ENCODE measurements around the gene DENND1A. TPM values are rescaled to one million over a fixed set of nuclear protein-coding genes. Genes with fewer than 3 reads are reported as not detected.

Gene DENND1A
- total RNA-seq, 1 experiment from 2014 or later, result 29.7 TPM

DNA sequence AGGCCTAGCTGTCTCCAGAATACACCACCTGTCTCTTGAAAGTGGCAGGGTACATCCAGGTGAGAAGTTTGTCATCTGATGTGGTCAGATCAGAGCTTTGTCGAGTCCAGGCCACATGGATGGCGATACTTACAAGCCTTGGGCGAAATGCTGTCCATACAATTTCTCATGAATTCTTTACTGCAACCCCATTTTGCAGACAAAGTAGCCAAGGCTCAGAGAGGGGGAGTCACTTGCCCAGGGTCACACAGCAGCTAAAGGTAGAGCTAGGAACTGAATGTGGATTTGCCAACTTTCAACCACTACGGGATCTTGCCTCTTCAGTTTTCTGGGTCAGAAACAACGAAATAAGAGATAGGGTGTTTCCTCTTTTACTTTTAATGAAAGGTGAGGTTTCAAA lies 538.7 kb downstream of the DENND1A start:
- Histone ChIP-seq H3K36me3 (ENCODE audit: low read depth, low read length) (no peaks in the 10 kb centered on the region), H3K4me1 (ENCODE audit: insufficient read depth, low read length) (no peaks in the 10 kb centered on the region), H3K27ac (ENCODE audit: low read length) (no peak overlapping the region), H3K4me3 (ENCODE audit: low read length) (no peak overlapping the region), H3K9me2 (replicated peaks; ENCODE audit: low read length) (no peaks in the 10 kb centered on the region), H3F3A (ENCODE audit: low read length, unreplicated experiment) (no peaks in the 10 kb centered on the region), H4K20me1 (ENCODE audit: low read length) (no peaks in the 10 kb centered on the region), H3K79me2 (ENCODE audit: low read length) (no peaks in the 10 kb centered on the region), H3K9ac (ENCODE audit: low read length) (no peak overlapping the region), H2AFZ (ENCODE audit: low read length) (no peak overlapping the region), H3K4me2 (ENCODE audit: low read length) (no peak overlapping the region), H3K27me3 (ENCODE audit: low read length) (no peaks in the 10 kb centered on the region), H3K9me3 (ENCODE audit: low read length) (no peaks in the 10 kb centered on the region)
- ATAC-seq (no peak), DNase-seq (no peak)
- ChIA-PET POLR2A (ENCODE audit: unreplicated experiment) (no interaction called here), CTCF (no interaction called here)
- intact Hi-C loops (cut with micrococcal nuclease), result no loop called here
- no TSS peak for BruUV-seq (replicated peaks)
- no peak for TF ChIP-seq EZH2phosphoT487 (IDR thresholded peaks at IDR 0.05; ENCODE audit: borderline replicate concordance, low read length)
- no peak for TF ChIP-seq EZH2 (IDR thresholded peaks at IDR 0.05; ENCODE audit: low read length, unreplicated experiment)
- TF ChIP-seq, protein P1, sequence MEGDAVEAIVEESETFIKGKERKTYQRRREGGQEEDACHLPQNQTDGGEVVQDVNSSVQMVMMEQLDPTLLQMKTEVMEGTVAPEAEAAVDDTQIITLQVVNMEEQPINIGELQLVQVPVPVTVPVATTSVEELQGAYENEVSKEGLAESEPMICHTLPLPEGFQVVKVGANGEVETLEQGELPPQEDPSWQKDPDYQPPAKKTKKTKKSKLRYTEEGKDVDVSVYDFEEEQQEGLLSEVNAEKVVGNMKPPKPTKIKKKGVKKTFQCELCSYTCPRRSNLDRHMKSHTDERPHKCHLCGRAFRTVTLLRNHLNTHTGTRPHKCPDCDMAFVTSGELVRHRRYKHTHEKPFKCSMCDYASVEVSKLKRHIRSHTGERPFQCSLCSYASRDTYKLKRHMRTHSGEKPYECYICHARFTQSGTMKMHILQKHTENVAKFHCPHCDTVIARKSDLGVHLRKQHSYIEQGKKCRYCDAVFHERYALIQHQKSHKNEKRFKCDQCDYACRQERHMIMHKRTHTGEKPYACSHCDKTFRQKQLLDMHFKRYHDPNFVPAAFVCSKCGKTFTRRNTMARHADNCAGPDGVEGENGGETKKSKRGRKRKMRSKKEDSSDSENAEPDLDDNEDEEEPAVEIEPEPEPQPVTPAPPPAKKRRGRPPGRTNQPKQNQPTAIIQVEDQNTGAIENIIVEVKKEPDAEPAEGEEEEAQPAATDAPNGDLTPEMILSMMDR (conservative IDR thresholded peaks at IDR 0.05; ENCODE audit: low read depth, low read length), result no peak

GRCh38 chr9:123390337-123391135 lies 539.4 kb downstream of the DENND1A start:
- TF ChIP-seq, protein P1 (conservative IDR thresholded peaks at IDR 0.05; ENCODE audit: low read depth, low read length), result no peak
- TF ChIP-seq EZH2 (IDR thresholded peaks at IDR 0.05; ENCODE audit: low read length, unreplicated experiment) (no peak), EZH2phosphoT487 (IDR thresholded peaks at IDR 0.05; ENCODE audit: borderline replicate concordance, low read length) (no peak)
- Histone ChIP-seq H3F3A (ENCODE audit: low read length, unreplicated experiment) (no peaks in the 10 kb centered on the region), H3K4me1 (ENCODE audit: insufficient read depth, low read length) (no peaks in the 10 kb centered on the region), H3K4me3 (ENCODE audit: low read length) (no peak overlapping the region), H3K27ac (ENCODE audit: low read length) (no peak overlapping the region), H3K27me3 (ENCODE audit: low read length) (no peaks in the 10 kb centered on the region), H4K20me1 (ENCODE audit: low read length) (no peaks in the 10 kb centered on the region), H2AFZ (ENCODE audit: low read length) (no peak overlapping the region), H3K9me2 (replicated peaks; ENCODE audit: low read length) (no peaks in the 10 kb centered on the region), H3K9ac (ENCODE audit: low read length) (no peak overlapping the region), H3K79me2 (ENCODE audit: low read length) (no peaks in the 10 kb centered on the region), H3K36me3 (ENCODE audit: low read depth, low read length) (no peaks in the 10 kb centered on the region), H3K9me3 (ENCODE audit: low read length) (no peaks in the 10 kb centered on the region), H3K4me2 (ENCODE audit: low read length) (no peak overlapping the region)
- no TSS peak for BruUV-seq (replicated peaks)
- ATAC-seq (no peak), DNase-seq (no peak)
- intact Hi-C loops (cut with micrococcal nuclease), result no loop called here
- ChIA-PET POLR2A (ENCODE audit: unreplicated experiment) (no interaction called here), CTCF (no interaction called here)

- intact Hi-C loops (cut with micrococcal nuclease), result no loop called here
- no peak for ATAC-seq
Observed at GRCh38 chr9:123389698-123390097, 540.2 kb downstream of the DENND1A start.

More at GRCh38 chr9:123389698-123390097, 540.2 kb downstream of the DENND1A start:
- Histone ChIP-seq H2AFZ (ENCODE audit: low read length) (no peak overlapping the region), H3K9me3 (ENCODE audit: low read length) (no peaks in the 10 kb centered on the region), H4K20me1 (ENCODE audit: low read length) (no peaks in the 10 kb centered on the region), H3K9me2 (replicated peaks; ENCODE audit: low read length) (no peaks in the 10 kb centered on the region), H3K4me3 (ENCODE audit: low read length) (no peak overlapping the region), H3K36me3 (ENCODE audit: low read depth, low read length) (no peaks in the 10 kb centered on the region), H3K27me3 (ENCODE audit: low read length) (no peaks in the 10 kb centered on the region), H3K79me2 (ENCODE audit: low read length) (no peaks in the 10 kb centered on the region), H3K4me2 (ENCODE audit: low read length) (no peak overlapping the region), H3F3A (ENCODE audit: low read length, unreplicated experiment) (no peaks in the 10 kb centered on the region), H3K9ac (ENCODE audit: low read length) (no peak overlapping the region), H3K4me1 (ENCODE audit: insufficient read depth, low read length) (no peaks in the 10 kb centered on the region), H3K27ac (ENCODE audit: low read length) (no peak overlapping the region)
- BruUV-seq (replicated peaks), result no TSS peak
- ChIA-PET POLR2A (ENCODE audit: unreplicated experiment) (no interaction called here), CTCF (no interaction called here)
- DNase-seq, result no peak
- no peak for TF ChIP-seq EZH2phosphoT487 (IDR thresholded peaks at IDR 0.05; ENCODE audit: borderline replicate concordance, low read length)
- TF ChIP-seq EZH2 (IDR thresholded peaks at IDR 0.05; ENCODE audit: low read length, unreplicated experiment), result no peak
- TF ChIP-seq, protein P1 (conservative IDR thresholded peaks at IDR 0.05; ENCODE audit: low read depth, low read length), result no peak

Data from PC-3 (cell line).